ENCODE data around the gene SLC2A11. TPM values are rescaled to one million over a fixed set of nuclear protein-coding genes. Genes with fewer than 3 reads are reported as not detected.

Gene SLC2A11
- total RNA-seq, 1 donor from 2014 or later = 52.4 TPM

DNA sequence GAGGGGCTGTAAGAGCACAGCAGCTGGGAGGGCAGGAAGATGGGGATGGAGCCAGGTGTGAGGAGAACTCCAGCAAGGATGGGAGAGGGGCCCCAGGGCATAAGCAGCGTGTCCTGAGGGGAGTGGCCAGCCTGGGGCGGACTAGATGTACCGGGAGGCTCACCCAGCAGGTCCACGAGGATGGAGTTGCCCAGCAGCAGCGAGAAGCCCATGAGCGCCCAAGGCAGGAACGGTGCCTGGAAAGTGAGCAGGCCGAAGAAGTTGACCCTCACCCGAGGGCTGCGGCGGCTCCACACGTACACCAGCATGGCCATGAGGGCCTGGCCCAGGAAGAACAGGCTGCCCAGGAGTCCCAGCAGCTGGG, 20.2 kb upstream of the SLC2A11 start:
- H3K36me3 Mint-ChIP-seq (ENCODE audit: unreplicated experiment) = no peaks in the 10 kb centered on the region
- H3K27ac Mint-ChIP-seq (ENCODE audit: unreplicated experiment) = no peak overlapping the region
- H3K27me3 Mint-ChIP-seq (ENCODE audit: unreplicated experiment) = peaks cover 19% of the 10 kb centered on the region
- no peak overlapping the region for H3K4me3 Mint-ChIP-seq (ENCODE audit: unreplicated experiment)
- TF ChIP-seq, protein P1, sequence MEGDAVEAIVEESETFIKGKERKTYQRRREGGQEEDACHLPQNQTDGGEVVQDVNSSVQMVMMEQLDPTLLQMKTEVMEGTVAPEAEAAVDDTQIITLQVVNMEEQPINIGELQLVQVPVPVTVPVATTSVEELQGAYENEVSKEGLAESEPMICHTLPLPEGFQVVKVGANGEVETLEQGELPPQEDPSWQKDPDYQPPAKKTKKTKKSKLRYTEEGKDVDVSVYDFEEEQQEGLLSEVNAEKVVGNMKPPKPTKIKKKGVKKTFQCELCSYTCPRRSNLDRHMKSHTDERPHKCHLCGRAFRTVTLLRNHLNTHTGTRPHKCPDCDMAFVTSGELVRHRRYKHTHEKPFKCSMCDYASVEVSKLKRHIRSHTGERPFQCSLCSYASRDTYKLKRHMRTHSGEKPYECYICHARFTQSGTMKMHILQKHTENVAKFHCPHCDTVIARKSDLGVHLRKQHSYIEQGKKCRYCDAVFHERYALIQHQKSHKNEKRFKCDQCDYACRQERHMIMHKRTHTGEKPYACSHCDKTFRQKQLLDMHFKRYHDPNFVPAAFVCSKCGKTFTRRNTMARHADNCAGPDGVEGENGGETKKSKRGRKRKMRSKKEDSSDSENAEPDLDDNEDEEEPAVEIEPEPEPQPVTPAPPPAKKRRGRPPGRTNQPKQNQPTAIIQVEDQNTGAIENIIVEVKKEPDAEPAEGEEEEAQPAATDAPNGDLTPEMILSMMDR (IDR thresholded peaks at IDR 0.05; ENCODE audit: partially characterized antibody, unreplicated experiment) = no peak
- peaks cover 27% of the 10 kb centered on the region for H3K9me3 Mint-ChIP-seq (ENCODE audit: unreplicated experiment)
- H3K4me1 Mint-ChIP-seq (ENCODE audit: low read depth, unreplicated experiment) = peaks cover 18% of the 10 kb centered on the region
- DNase-seq = no peak

DNA sequence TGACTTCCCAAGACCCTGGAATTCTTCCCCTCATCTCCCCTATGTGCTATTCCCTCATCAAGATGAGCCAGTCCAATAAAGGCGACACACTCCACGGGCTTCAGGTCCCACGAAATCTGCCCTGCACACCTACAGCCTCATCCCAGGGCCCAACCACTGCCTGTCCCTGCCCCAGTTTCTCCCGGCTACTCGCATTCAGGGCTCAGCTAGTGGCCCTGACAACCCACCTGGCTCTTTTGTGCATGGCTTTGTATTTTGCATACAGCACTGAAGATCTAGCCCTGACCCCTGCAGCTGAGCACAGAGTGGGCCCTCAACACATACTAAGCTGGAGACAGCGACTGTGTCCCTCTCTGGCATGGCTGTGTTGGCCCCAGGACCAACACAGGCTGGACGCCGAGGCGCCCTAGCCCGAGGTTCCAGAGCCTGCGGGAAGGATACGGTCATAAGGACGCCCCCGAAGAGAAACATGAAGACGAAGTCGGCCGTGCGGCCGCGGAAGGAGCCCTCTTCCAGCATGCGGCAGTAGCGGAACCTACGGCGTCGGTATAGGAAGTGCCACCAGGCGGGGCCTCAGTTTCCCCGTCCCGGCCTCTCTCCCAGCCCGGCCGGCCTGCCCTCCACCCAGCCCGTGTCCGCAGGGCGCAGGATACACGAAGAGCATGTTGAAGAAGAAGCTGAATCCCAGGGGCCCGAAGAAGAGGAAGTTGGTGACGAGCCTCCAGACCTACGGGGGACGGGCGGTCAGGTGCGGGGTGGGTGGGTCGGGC, 19.6 kb upstream of the SLC2A11 start:
- H3K27me3 Mint-ChIP-seq (ENCODE audit: unreplicated experiment) = peaks cover 19% of the 10 kb centered on the region
- no peak for DNase-seq
- peak overlapping the region; percentile 28 for H3K27ac Mint-ChIP-seq (ENCODE audit: unreplicated experiment)
- H3K9me3 Mint-ChIP-seq (ENCODE audit: unreplicated experiment) = peaks cover 27% of the 10 kb centered on the region
- H3K36me3 Mint-ChIP-seq (ENCODE audit: unreplicated experiment) = no peaks in the 10 kb centered on the region
- peak overlapping the region; percentile 84 for H3K4me3 Mint-ChIP-seq (ENCODE audit: unreplicated experiment)
- TF ChIP-seq, protein P1 (IDR thresholded peaks at IDR 0.05; ENCODE audit: partially characterized antibody, unreplicated experiment) = no peak
- H3K4me1 Mint-ChIP-seq (ENCODE audit: low read depth, unreplicated experiment) = peaks cover 17% of the 10 kb centered on the region

DNA sequence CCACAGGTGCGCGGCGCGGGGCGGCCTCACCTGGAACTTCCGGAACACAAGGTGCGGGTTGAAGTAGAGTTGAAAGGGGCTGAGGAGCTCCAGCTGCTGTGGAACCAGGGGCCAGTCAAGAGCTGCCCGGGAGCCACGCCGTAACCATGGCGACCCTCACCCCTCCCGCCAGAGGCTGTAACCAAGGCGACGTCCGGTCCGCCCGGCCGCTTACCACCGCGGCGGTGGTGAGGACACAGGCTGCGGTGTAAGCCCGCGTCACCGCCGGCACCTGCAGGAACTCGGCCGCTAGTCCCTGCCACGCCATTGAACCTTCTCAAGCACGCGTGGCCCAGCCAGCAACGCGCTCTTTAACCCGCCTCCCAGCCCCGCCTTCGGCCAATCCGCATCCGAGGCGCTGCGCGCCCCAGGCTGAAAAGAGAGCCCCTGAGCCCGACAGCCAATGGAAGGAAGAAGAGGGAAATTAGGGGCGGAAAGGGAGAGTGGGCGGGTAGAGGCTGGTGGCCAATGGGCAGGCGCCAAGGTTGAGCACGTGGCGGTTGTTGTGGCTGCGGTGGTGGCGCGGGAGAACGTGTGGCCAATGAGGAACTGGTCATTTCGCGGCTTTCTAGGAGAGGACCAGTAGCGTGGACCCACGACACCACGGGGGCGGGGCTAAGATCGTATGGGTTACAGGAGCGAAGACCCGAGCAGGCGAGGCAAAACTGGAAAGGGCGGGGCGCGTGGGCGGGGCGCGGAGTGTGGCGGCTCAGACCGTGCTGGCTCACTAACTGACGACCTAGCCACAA, 18.8 kb upstream of the SLC2A11 start, which contains the start of gene DERL3:
Gene DERL3 (minus strand): TSS at position 326 of the 788 bp plus-strand sequence. CDS start 19 bp downstream, at position 307.
- Mint-ChIP-seq H3K27ac (ENCODE audit: unreplicated experiment) (peak within 1 kb of the TSS; percentile 28), H3K4me1 (ENCODE audit: low read depth, unreplicated experiment) (peaks cover 16% of the 10 kb centered on the region), H3K27me3 (ENCODE audit: unreplicated experiment) (peaks cover 19% of the 10 kb centered on the region), H3K36me3 (ENCODE audit: unreplicated experiment) (no peaks in the 10 kb centered on the region), H3K4me3 (ENCODE audit: unreplicated experiment) (peak within 1 kb of the TSS; percentile 84), H3K9me3 (ENCODE audit: unreplicated experiment) (peaks cover 27% of the 10 kb centered on the region)
- DNase-seq = peak; percentile 94
- TF ChIP-seq, protein P1 (IDR thresholded peaks at IDR 0.05; ENCODE audit: partially characterized antibody, unreplicated experiment) = no peak

DNA sequence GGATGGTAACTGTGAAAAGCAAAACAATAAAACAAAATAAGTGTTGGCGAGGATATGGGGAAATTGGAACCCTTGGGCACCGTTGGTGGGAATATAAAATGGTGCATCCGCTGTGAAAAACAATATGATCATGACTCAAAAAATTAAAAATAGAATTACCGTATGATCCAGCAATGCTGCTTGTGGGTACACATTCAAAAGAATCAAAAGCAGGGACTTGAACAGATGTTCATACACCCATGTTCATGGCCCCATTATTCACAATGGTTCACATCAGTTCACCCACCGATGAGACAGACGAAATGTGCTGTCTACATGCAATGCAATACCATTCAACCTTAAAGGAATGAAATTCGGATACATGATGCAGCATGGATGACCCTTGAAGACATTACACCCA, 17.6 kb upstream of the SLC2A11 start:
- H3K4me1 Mint-ChIP-seq (ENCODE audit: low read depth, unreplicated experiment) = peaks cover 14% of the 10 kb centered on the region
- DNase-seq = no peak
- peaks cover 19% of the 10 kb centered on the region for H3K27me3 Mint-ChIP-seq (ENCODE audit: unreplicated experiment)
- TF ChIP-seq, protein P1 (IDR thresholded peaks at IDR 0.05; ENCODE audit: partially characterized antibody, unreplicated experiment) = no peak
- peaks cover 26% of the 10 kb centered on the region for H3K9me3 Mint-ChIP-seq (ENCODE audit: unreplicated experiment)
- H3K27ac Mint-ChIP-seq (ENCODE audit: unreplicated experiment) = peak overlapping the region; percentile 7
- H3K36me3 Mint-ChIP-seq (ENCODE audit: unreplicated experiment) = no peaks in the 10 kb centered on the region
- H3K4me3 Mint-ChIP-seq (ENCODE audit: unreplicated experiment) = no peak overlapping the region

Measured in glutamatergic neuron (in vitro differentiated cells).